NB4 (cell line): ENCODE measurements around the gene PAPSS2.

Experiments used
- DNase-seq: peaks from one replicate; pipeline ENCODE4 v3.0.0; 2010; ENCODE audit warnings: low read depth
- H3K4me3 ChIP-seq: one replicate; pipeline ENCODE4 v1.5.1; 2011; ENCODE audit warnings: mild to moderate bottlenecking, low read depth, low read length, moderate library complexity
- CTCF ChIP-seq: IDR thresholded peaks from one replicate; pipeline ENCODE4 v1.5.1; 2012; ENCODE audit warnings: low read depth, low read length
- MYC ChIP-seq: IDR thresholded peaks from 2 replicates; pipeline ENCODE4 v1.6.1; 2011; ENCODE audit warnings: low read depth, low read length
- POLR2A ChIP-seq: IDR thresholded peaks from 2 replicates; pipeline ENCODE4 v1.6.1; 2011; ENCODE audit warnings: mild to moderate bottlenecking; ENCODE audit not compliant: insufficient read length; ENCODE audit errors: extremely low read depth
- TF ChIP-seq, protein P1 (sequence below): IDR thresholded peaks from 2 replicates; pipeline ENCODE4 v1.6.1; 2011; ENCODE audit warnings: low read depth, low read length

PAPSS2 gene

DNA sequence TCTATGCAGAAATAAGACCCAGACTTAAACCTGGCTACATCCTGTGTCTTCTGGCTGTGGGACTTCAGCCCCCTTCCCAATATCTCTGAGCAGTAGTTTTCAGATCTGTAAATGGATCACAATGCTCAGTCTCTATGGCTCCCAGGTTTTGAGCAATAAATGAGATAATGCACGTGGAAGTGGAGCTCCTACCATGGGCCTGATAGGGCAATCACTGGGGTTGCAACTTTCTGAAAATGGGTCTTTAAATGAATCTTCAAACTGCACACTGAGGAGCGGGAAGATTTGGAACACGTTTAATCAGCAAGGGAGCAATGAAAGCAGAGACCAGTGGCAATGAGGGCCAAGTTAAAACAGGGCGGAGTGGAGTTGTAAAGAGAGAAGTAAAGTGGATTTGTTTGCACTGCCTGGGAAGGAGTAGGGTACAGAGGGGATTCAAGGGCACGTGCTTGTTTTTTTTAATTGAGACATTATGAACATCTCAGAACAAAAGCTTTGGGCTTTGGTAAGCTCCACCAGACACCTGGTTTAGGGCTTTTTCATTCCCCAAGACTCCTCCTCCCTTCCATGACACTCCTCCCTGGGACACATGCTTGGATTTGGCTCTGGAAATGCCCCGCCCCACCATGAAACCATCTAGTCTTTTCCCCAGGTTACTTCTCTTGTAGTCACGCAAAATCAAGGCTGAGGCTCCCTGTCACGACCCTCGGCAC, 42.7 kb downstream of the PAPSS2 start:
- TF ChIP-seq, protein P1, sequence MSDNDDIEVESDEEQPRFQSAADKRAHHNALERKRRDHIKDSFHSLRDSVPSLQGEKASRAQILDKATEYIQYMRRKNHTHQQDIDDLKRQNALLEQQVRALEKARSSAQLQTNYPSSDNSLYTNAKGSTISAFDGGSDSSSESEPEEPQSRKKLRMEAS: no peak
- no peak for TF ChIP-seq CTCF
- no peak for TF ChIP-seq MYC
- no peak for TF ChIP-seq POLR2A
- H3K4me3 ChIP-seq: no peak overlapping the region
- DNase-seq: no peak

DNA sequence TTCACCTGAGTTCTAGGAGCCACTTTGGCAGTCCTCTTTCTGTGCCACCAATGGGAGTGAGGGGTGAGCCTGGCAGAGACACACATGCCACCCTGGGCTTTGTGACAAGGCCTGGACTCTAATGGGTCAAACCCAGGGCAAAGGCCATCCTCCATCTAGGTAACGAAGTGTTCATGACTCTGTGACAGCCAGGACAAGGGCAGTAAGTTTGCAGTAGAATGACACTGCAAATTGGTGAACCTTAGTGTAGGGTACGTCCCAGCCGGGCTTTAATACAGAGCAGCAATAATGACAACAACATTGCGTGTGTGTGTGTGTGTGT, 43.3 kb downstream of the PAPSS2 start:
- TF ChIP-seq, protein P1: no peak
- TF ChIP-seq POLR2A: no peak
- no peak for TF ChIP-seq MYC
- TF ChIP-seq CTCF: no peak
- no peak for DNase-seq
- no peak overlapping the region for H3K4me3 ChIP-seq

DNA sequence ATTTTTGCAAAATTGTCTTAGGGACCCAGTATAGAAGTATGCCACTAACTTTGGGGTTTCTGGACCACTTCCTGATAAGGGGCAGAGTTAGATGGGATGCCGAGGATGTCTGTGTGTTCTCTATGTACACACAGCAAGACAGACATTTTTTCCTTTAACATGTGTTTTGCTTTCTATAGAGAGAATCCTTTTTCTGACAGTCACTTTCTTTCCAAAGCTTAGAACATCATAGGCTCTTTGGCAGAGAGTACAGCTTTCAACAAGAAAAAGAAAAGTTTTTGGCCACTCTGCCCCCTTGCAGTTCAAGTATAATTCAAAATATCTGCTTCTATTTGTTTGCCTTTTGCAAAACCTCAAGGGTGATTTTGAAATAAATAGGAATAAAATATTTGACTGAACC, 44.1 kb downstream of the PAPSS2 start:
- TF ChIP-seq POLR2A: no peak
- TF ChIP-seq, protein P1: no peak
- no peak for TF ChIP-seq MYC
- TF ChIP-seq CTCF: no peak
- DNase-seq: no peak
- H3K4me3 ChIP-seq: no peak overlapping the region

GRCh38 chr10:87705339-87705738, 45.7 kb downstream of the PAPSS2 start:
- H3K4me3 ChIP-seq: no peak overlapping the region
- no peak for DNase-seq
- TF ChIP-seq POLR2A (no peak), MYC (no peak), CTCF (no peak)
- TF ChIP-seq, protein P1: no peak

DNA sequence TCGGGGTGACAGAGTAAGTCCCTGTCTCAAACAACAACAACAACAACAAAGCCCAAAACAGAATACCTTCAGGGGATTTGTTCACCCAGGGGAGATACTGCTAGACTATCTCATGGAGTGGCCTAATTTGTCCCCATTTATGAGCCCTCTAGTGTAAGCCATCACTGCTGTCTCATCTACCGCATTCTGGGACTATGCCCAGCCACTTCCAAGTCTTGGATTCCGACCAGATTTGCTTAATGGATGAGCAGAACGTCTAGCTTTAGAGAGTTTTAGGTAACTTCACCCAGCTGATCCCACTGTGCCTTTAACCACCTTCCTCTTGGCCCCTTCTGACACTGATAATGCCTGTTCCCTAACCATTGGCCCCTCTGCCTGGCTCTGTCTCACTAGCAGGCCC, 47.1 kb downstream of the PAPSS2 start:
- DNase-seq: no peak
- no peak for TF ChIP-seq MYC
- no peak overlapping the region for H3K4me3 ChIP-seq

DNA sequence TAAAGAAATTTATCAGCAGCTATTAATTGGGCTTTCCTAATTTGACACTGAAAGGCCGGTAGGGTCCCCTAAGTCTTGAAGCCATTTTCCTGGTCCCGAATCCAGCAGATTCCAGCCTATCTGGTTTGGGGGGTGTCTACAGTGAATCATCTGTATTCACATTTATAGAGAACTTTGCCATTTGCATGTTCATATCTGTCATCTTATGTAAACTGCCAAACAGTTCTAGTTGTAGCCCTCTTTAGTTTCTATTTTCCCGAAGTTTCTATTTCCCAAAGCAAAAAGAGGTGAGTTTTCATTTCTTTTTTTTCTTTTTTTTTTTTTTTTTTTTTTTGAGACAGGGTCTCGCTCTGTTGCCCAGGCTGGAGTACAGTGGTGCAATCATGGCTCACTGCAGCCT, 47.6 kb downstream of the PAPSS2 start:
- H3K4me3 ChIP-seq: no peak overlapping the region
- DNase-seq: no peak
- no peak for TF ChIP-seq CTCF
- no peak for TF ChIP-seq MYC
- TF ChIP-seq POLR2A: no peak
